Ishikawa (cell line): ENCODE results near the gene HIF3A.

ENCODE experiments used
- CEBPB ChIP-seq: IDR thresholded peaks from 2 replicates; pipeline ENCODE4 v1.6.1; 2012
- CREB1 ChIP-seq: IDR thresholded peaks from 2 replicates; pipeline ENCODE4 v1.6.1; 2012; ENCODE audit warnings: low read depth
- EGR1 ChIP-seq: IDR thresholded peaks from 2 replicates; pipeline ENCODE4 v1.6.1; 2012
- EP300 ChIP-seq: IDR thresholded peaks from 2 replicates; pipeline ENCODE4 v1.6.1; 2012; ENCODE audit warnings: borderline replicate concordance
- FOXM1 ChIP-seq: IDR thresholded peaks from 2 replicates; pipeline ENCODE4 v1.6.1; 2012; ENCODE audit warnings: low read depth, borderline replicate concordance
- MAX ChIP-seq: IDR thresholded peaks from 2 replicates; pipeline ENCODE4 v1.6.1; 2012
- NFIC ChIP-seq: IDR thresholded peaks from 2 replicates; pipeline ENCODE4 v1.6.1; 2012
- RAD21 ChIP-seq: IDR thresholded peaks from 2 replicates; pipeline ENCODE4 v1.6.1; 2012; ENCODE audit warnings: low read depth
- REST ChIP-seq: IDR thresholded peaks from 2 replicates; pipeline ENCODE4 v1.6.1; 2012; ENCODE audit warnings: low read depth, mild to moderate bottlenecking
- TAF1 ChIP-seq: IDR thresholded peaks from 2 replicates; pipeline ENCODE4 v1.6.1; 2012; ENCODE audit warnings: low read depth, mild to moderate bottlenecking
- TCF12 ChIP-seq: IDR thresholded peaks from 2 replicates; pipeline ENCODE4 v1.6.1; 2012; ENCODE audit warnings: low read depth
- TEAD4 ChIP-seq: IDR thresholded peaks from 2 replicates; pipeline ENCODE4 v1.6.1; 2012
- YY1 ChIP-seq: IDR thresholded peaks from 2 replicates; pipeline ENCODE4 v1.6.1; 2012; ENCODE audit warnings: low read depth
- ZBTB7A ChIP-seq: IDR thresholded peaks from 2 replicates; pipeline ENCODE4 v1.6.1; 2012; ENCODE audit warnings: low read depth
- TF ChIP-seq, protein P1 (sequence below): IDR thresholded peaks from 2 replicates; pipeline ENCODE4 v1.6.1; 2012

Gene HIF3A

GRCh38 chr19:46256855-46257254, 40.0 kb upstream of the HIF3A start:
- no peak for TF ChIP-seq TEAD4
- TF ChIP-seq RAD21, result no peak
- TF ChIP-seq FOXM1, result no peak
- TF ChIP-seq ZBTB7A, result no peak
- TF ChIP-seq TAF1, result no peak
- TF ChIP-seq YY1, result no peak
- TF ChIP-seq REST, result no peak
- no peak for TF ChIP-seq NFIC
- no peak for TF ChIP-seq EP300
- TF ChIP-seq TCF12, result no peak
- TF ChIP-seq, protein P1, sequence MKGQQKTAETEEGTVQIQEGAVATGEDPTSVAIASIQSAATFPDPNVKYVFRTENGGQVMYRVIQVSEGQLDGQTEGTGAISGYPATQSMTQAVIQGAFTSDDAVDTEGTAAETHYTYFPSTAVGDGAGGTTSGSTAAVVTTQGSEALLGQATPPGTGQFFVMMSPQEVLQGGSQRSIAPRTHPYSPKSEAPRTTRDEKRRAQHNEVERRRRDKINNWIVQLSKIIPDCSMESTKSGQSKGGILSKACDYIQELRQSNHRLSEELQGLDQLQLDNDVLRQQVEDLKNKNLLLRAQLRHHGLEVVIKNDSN, result no peak
- no peak for TF ChIP-seq CEBPB
- no peak for TF ChIP-seq CREB1
- TF ChIP-seq MAX, result no peak
- TF ChIP-seq EGR1, result no peak

- TF ChIP-seq NFIC, result peak; percentile 12; the same call in 1 of the 2 replicates
- peak; percentile 47; the same call in 1 of the 2 replicates for TF ChIP-seq EP300
- TF ChIP-seq, protein P1, result peak; percentile 43
These were observed 34.1 kb upstream of the HIF3A start for GRCh38 chr19:46262684-46263296.

- peak; percentile 97 for TF ChIP-seq RAD21
- TF ChIP-seq TEAD4, result no peak
These were observed 31.5 kb upstream of the HIF3A start for GRCh38 chr19:46265217-46265828.

GRCh38 chr19:46269101-46269500, 27.7 kb upstream of the HIF3A start:
- TF ChIP-seq TCF12 (no peak), TEAD4 (no peak), MAX (no peak), RAD21 (no peak), FOXM1 (no peak), CEBPB (no peak), ZBTB7A (no peak), TAF1 (no peak), NFIC (no peak), EGR1 (no peak), CREB1 (no peak), EP300 (no peak), REST (no peak), YY1 (no peak)
- TF ChIP-seq, protein P1, result no peak

DNA sequence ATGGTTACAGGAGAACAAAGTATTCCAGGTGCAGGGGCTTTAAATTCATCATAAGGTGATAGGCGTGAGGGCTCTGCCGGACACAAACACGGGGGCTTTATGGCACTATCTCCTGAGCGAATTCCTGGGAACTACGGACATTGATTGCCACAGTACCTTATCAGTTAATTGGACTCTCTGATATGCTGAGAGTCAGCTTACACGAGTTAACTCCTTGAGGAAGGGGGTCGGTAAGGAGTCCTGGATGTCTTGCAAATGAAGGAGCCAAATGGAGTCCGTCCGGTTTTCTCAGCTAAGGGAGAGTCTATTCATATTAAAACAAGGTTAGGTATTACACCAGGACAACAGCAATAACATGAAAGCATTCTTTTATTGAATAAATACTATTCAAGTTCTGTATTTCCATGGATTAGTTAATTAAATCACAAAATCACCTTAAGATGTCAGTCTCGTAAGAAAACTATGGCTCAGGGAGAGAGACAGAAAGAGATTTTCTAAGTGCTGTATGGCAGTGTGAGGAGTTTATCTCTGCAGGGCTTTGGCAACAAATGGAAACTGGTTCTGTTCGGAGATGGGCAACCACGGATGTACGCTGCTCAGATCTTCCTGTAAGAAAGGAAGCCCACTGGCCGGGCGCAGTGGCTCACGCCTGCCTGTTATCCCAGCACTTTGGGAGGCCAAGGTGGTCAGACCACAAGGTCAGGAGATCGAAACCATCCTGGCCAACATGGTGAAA, 26.2 kb upstream of the HIF3A start:
- TF ChIP-seq CREB1, result no peak
- no peak for TF ChIP-seq TEAD4
- TF ChIP-seq EP300, result no peak
- TF ChIP-seq ZBTB7A, result no peak
- no peak for TF ChIP-seq TAF1
- no peak for TF ChIP-seq EGR1
- no peak for TF ChIP-seq REST
- no peak for TF ChIP-seq MAX
- no peak for TF ChIP-seq NFIC
- TF ChIP-seq FOXM1, result no peak
- TF ChIP-seq CEBPB, result no peak
- no peak for TF ChIP-seq TCF12
- no peak for TF ChIP-seq RAD21
- TF ChIP-seq YY1, result no peak
- TF ChIP-seq, protein P1, result no peak
